ENCODE measurements around the gene KCNAB2. TPM values are rescaled to one million over a fixed set of nuclear protein-coding genes. Genes with fewer than 3 reads are reported as not detected.

Gene KCNAB2
- total RNA-seq, 1 donor from 2014 or later = 17.9 TPM

- H3K4me3 ChIP-seq = no peak overlapping the region
- no peak overlapping the region for H3K27ac ChIP-seq
- DNase-seq (ENCODE audit: low spot score in 2 of 2) = no peak
- H3K27me3 ChIP-seq = no peaks in the 10 kb centered on the region
- TF ChIP-seq CTCF (IDR thresholded peaks at IDR 0.05) = no peak
- H3K9me3 ChIP-seq = no peaks in the 10 kb centered on the region
- H3K36me3 ChIP-seq = no peaks in the 10 kb centered on the region
- no peaks in the 10 kb centered on the region for H3K4me1 ChIP-seq
- intact Hi-C loops (cut with DNase I) = no loop called here
Observed at GRCh38 chr1:6136516-6137220, 91.0 kb downstream of the KCNAB2 start.

DNA sequence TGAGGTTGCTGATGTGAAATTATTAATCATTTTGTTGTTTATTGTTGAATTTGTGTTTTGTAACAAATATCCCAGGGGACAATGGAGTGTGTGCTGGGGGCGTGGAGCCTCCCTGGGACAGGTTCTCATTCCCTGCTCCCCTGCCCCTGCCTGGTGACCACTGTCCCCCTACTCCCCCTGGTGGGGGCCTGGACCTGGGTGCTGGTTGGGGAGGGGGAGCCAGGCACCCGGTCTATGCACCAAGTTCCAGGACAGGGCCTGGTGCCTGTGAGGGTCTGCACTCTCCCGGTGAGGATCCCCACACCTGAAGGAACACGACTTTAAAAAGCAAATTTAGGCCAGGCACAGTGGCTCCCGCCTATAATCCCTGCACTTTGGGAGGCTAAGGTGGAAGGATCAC, 92.1 kb downstream of the KCNAB2 start:
- Histone ChIP-seq H3K36me3 (no peaks in the 10 kb centered on the region), H3K9me3 (no peaks in the 10 kb centered on the region), H3K4me1 (no peaks in the 10 kb centered on the region), H3K27ac (no peak overlapping the region), H3K27me3 (no peaks in the 10 kb centered on the region), H3K4me3 (no peak overlapping the region)
- no peak for TF ChIP-seq CTCF (IDR thresholded peaks at IDR 0.05)
- intact Hi-C loops (cut with DNase I) = no loop called here
- DNase-seq (ENCODE audit: low spot score in 2 of 2) = no peak

- Histone ChIP-seq H3K27me3 (no peaks in the 10 kb centered on the region), H3K36me3 (no peaks in the 10 kb centered on the region), H3K4me3 (no peak overlapping the region), H3K4me1 (no peaks in the 10 kb centered on the region), H3K9me3 (no peaks in the 10 kb centered on the region), H3K27ac (no peak overlapping the region)
- intact Hi-C loops (cut with DNase I) = no loop called here
- no peak for DNase-seq (ENCODE audit: low spot score in 2 of 2)
- TF ChIP-seq CTCF (IDR thresholded peaks at IDR 0.05) = no peak
Observed at GRCh38 chr1:6140413-6140812, 94.7 kb downstream of the KCNAB2 start.

- H3K4me1 ChIP-seq = no peaks in the 10 kb centered on the region
- H3K36me3 ChIP-seq = no peaks in the 10 kb centered on the region
- intact Hi-C loops (cut with DNase I) = no loop called here
- H3K27me3 ChIP-seq = no peaks in the 10 kb centered on the region
- no peak for TF ChIP-seq CTCF (IDR thresholded peaks at IDR 0.05)
- no peak overlapping the region for H3K4me3 ChIP-seq
- H3K9me3 ChIP-seq = no peaks in the 10 kb centered on the region
- DNase-seq (ENCODE audit: low spot score in 2 of 2) = no peak
- H3K27ac ChIP-seq = no peak overlapping the region
Observed at GRCh38 chr1:6141592-6141991, 95.9 kb downstream of the KCNAB2 start.

DNA sequence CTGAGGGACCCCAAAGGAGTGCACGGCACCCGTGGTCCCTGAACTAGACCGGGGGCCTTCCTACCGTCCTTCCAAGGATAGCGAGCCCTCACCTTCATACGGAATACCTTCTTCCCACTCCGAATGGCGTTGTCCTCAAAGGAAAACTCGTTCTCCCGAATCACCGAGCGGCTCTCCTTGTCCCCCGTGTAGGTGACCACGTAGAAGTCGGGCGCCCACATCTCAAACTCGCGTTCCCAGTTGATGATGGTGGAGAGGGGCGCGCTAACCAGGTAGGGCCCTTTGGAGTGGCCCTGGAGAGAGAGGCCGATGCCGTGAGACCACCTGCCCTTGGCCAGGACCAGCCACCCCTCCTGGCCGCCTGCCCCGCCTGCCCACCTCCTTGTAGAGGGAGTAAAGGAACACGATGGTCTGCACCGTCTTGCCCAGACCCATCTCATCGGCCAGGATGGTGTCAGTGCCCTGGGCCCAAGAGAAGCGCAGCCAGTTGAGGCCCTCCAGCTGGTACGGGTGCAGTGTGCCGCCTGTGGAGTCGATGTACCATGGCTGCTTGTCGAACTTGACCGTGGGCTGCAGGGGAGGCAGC, 96.4 kb downstream of the KCNAB2 start:
- H3K4me1 ChIP-seq = no peaks in the 10 kb centered on the region
- H3K4me3 ChIP-seq = no peak overlapping the region
- no peak for TF ChIP-seq CTCF (IDR thresholded peaks at IDR 0.05)
- no peak for DNase-seq (ENCODE audit: low spot score in 2 of 2)
- H3K36me3 ChIP-seq = no peaks in the 10 kb centered on the region
- intact Hi-C loops (cut with DNase I) = no loop called here
- no peaks in the 10 kb centered on the region for H3K27me3 ChIP-seq
- H3K27ac ChIP-seq = no peak overlapping the region
- H3K9me3 ChIP-seq = no peaks in the 10 kb centered on the region
